ENCODE data around the gene COPA.
A peak's percentile ranks its signal among the peaks of the same experiment; 100 is the strongest.

The COPA gene

DNA sequence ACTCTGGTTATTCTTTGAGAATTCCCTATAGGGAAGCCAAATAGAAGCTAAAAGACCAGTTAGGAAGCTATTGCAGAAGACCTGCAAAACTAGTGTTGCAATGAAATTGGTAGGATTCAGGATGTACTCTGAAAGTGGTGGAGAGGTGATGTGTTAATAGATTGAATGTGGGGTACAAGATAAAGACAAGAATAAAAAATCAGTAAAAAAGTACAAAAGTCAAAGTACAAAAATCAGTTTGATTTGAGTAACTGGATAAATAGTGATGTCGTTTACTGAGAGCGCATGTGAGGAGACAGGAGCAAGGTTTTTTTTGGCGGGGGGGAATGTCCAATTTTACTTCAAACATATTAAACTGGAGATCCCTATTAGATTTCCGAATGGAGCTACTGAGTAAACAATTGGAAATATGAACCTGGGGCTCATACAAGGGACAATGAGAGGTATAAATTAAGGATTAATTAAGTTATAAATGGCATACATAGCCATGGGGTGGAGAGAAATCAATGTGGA, 78.2 kb downstream of the COPA start:
- DNase-seq (ENCODE audit: low read depth) = no peak

DNA sequence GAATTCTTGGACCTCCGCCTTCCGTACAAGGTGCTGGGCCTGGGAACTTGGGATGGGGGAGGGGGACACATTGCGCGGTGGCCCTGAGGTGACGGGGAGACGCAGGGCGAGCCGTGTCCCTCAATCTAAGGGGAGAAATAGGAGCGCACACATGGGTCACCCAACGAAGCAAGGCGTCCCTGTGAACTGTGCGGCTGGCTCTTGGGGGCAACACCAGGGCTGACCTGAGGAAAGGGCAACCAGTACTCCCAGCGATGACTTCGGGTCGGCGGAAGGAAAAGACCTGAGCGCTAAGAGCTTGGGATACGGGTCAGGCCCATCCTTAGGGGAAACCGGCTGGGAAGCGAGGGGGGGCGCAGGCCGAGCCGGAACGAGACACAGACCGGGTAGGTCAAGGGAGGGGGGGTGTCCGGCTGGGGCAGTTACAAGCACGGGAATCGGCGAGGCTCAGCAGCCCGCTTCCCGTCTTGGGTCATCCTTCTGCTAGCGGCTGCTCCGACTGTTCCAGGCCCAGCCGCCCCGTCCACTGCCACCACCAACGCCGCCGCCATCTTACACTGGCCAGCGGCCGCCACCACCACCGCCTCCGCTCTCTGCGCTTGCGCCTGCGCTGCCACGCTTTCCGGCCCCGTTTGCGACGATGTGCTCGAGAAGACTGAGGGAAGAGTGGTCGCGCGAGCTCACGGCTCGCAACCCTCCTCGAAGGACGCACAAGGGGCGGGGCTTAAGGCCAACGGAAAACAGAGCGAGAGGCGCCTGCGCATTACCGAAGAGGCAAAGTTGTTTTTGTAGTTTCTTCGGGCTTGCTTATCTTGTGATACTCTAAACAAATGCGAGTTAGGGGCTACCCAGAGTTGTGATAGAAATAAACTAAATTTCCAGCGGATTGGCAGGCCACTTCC, 80.9 kb downstream of the COPA start, which contains the start of gene DCAF8:
Gene DCAF8 (minus strand): TSS at position 657 of the 902 bp plus-strand sequence. CDS start 18,541 bp downstream, outside the sequence.
- peak; percentile 97 for DNase-seq (ENCODE audit: low read depth)

DNA sequence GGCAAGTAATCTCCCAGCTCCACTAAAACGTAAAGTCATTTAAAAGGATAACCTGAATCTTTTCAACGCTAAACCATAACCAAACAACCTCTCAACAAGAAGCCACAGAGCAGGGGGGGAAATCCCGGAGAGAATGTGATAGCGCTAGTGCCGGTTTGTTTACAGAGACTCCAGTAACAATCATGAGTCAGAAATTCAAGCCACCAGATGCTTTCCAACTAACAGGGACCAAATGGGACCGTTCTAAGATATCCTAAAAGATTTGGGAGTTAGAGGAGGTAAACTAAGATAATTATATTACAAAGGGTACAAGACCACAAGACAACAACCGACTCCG, 81.5 kb downstream of the COPA start:
- peak; percentile 69 for DNase-seq (ENCODE audit: low read depth)

DNA sequence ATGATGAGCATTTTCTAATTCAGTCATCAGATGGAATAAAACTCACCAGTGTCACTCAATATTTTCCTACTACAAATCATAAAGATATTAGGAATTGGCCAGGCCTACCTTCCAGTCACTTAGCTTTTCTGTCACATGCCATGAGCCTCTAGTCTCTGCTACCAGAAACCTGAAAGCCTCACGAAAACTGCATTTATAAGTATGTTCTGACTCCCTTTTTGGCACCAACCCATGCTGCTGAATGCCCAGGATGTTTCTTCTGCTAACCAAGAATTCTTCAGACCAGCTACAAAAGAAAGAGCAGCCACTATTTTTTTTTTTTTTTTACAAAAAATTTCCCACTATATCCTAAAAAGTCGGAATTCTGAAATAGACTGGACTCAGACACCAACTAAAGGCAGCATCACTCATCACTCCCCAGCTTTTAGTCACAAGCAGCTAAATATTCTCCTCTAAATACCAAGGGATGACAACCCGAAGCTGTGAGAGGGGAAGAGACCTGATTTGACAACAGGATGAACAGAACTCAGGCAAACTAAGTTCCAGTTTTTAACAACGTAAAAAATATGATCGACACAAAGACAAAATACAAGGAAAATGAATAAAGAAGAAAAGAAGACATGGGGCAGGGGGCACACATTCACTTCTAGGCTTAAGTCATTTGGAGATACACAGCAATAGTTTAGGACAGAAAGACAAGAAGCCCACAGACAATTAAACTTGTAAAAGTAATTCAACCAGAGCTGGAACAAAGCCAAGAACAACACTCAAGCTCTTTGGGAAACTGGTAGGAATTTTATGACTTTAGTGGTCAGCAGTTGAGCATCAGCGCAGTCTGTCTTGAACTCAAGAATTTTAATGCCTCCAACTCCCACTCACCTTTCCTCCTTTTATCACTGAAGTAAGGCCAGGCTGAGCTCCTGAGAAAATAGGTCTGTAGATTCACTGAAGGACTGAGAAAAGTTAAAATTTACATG, 82.4 kb downstream of the COPA start:
- DNase-seq (ENCODE audit: low read depth) = no peak

DNA sequence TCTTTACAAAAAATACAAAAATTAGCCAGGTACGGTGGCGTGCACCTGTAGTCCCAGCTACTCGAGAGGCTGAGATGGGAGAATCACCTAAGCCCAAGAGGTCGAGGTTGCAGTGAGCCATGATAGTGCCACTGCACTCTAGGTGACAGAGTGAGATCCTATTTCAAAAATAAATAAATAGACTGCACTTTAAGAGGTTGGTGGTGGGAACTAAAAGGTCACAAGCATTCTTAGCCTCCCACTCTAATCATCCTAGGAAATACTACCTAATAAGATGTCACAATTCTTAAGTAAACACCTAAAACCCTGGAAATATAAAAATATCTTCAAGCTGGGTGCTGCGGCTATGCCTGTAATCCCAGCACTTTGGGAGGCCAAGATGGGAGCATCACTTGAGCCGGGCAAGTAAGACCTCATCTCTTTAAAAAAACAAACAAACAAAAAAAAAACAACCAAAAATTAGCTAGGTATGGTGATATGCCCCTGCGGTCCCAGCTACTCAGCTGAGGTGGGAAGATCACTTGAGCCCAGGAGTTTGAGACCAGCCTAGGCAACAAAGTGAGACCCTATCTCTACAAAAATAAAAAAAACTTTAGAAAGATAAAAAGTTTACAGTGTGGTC, 84.8 kb downstream of the COPA start:
- DNase-seq (ENCODE audit: low read depth) = no peak

DNA sequence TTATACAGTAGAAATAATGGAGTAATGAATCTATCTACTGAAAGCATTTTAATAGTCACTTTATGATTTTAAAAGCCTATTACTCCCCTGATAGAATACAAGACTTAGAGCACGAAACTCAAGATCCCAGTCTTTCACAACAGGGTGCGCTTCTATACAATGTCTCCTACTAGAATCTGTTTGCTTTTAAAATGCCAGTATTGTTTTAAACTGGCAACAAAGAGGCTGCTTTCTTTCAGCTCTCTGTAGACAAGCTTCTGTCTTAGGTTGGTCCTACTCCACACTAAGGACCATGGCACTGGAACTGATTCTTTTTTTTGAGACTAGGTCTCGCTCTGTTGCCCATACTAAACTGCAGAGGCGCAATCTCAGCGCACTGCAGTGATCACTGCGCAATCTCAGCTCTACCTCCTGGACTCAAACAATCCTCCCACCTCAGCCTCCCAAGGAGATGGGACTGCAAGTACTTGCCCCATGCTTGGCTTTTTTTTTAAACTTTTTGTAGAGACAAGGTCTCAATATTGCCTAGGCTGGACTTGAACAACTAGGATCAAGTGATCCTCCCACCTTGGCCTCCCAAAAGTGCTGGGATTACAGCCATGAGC, 85.5 kb downstream of the COPA start:
- DNase-seq (ENCODE audit: low read depth) = no peak

DNA sequence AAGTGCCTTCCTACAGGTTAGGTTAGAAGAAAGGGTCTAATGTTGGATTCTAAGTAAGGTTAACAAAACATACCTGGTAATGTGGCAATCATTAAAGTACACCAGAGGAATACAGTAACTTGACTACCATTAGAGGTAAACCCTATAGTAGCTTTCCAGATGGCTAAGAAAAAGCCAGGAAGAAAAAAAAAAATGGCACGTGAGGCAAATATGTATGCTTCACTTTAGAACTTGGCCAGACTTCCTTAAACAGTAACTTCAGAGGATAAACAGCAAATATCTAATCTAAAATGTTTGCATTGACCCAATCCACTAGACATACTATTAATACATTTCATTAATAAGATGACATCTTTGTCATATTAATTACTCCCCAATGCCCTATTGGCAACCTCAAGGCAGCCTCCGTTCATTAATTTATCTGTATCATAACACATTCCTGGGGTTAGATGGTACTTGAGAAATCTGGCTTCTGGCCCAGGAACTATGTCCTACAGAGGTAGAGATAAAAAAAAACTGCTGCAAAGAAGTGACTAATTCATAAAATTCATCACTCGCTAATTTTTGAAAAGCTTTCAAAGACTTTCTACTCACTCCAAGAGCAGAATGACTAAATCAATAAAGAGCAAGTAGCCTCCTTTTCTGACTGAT, 86.5 kb downstream of the COPA start:
- no peak for DNase-seq (ENCODE audit: low read depth)

DNA sequence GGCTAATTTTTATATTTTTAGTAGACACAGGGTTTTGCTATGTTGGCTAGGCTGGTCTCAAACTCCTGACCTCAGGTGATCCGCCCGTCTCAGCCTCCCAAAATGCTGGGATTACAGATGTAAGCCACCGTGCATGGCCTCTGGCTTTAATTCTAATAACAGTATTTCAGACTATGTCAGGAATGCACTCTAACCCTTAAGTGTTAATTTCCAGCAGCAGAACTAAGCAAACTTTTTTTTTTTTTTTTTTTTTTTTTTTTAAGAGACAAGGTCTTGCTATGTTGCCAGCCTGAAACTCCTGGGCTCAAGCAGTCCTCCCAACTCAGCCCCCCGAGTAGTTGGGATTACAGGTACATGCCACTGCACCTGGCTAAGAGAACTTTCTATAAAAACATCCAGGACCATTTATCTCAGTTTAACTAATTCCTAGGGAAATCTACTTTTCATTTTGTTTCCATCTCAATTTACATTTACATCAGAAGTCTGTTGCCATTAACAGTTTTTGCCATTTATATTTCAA, 87.2 kb downstream of the COPA start:
- no peak for DNase-seq (ENCODE audit: low read depth)

DNA sequence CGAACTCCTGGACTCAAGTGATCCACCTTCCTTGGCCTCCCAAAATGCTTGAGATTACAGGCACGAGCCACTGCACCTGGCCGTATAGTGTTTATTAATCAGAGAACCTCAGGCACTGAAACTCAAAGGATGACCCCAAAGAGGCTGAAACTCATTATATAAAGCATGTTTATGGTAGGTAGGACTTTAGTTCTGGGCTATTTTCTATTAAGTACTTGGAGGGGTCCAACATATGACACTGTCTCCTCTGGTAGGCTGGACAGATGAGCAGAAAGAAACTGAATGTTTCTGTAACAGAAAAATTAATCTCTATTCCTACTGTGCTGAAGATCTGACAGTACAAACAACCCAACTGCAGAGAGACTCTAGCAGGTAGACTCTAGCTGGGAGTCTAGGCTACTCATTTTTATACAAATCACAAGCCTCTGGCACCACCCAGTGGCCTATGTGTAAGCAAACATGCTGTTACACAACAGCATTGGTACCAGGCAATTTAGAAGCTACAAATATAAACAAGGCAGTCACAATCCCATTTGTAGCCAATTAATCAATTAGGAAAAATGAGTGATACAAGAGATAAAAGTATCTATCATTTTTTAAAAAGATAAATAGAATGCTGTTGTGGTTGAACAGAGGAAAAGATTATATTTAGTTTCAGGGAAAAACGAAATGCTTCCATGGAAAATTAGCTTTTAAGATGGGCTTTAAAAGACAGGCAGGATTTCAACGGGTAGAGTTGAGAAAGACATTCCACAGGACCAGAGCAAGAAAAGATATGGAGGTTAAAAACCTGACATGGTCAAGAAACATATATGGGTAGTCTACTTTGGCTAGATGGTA, 91.1 kb downstream of the COPA start:
- peak; percentile 26 for DNase-seq (ENCODE audit: low read depth)

DNA sequence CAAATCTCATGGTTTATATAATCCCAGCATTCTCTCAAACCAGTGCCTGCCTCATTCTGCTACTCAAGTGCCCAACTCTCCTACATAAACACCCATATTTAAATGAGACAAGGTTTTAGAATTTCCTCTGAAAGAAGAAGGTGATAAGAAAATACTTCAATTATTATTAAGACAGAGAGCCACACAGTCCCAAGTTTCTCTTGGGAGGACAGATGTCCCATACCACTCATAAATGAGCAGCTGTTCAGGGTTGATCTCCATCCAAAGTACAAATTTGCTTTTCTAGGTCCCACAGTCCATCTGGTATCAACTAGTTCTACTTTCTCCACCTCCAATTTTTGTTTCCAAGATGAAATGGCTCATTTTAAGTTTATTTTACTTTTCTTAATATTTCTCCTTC, 92.0 kb downstream of the COPA start:
- DNase-seq (ENCODE audit: low read depth) = no peak

DNA sequence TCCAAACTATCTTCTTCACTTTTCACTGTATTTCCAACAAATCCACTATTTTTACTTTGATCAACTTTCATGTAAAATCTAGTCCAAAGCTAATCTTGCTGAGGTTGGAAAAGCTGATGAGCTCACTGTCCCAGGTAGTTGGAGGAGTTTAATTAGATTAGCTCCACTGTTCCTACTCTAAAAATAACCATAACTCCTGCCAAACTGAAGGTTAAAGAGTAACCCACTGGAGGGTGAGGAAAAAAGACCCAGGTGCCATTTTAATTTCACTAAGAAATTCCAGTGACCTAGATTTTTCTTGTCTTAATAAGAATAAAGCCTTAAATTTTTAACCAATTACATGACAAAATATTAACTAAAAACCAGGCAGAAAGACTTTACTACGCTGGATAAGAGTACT, 96.0 kb downstream of the COPA start:
- DNase-seq (ENCODE audit: low read depth) = no peak

DNA sequence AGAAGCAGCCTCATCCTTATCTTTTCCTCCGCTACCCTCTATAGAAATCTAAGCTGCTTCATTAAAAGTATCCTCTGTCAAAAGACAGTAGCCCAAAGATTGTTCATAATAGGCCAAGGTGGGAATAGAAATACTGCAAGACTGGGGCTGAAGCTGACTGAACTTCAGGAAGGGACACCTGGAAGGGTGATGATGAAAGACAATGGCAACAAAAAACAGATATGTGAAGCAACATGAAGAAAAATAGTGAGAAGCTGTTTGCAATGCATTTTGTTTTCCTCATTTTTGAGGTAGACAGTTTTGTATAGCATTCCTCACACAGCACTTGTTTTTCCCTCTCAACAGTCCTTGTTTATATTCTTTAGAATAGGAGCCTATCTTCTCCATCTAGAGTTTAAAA, 97.6 kb downstream of the COPA start:
- no peak for DNase-seq (ENCODE audit: low read depth)

DNA sequence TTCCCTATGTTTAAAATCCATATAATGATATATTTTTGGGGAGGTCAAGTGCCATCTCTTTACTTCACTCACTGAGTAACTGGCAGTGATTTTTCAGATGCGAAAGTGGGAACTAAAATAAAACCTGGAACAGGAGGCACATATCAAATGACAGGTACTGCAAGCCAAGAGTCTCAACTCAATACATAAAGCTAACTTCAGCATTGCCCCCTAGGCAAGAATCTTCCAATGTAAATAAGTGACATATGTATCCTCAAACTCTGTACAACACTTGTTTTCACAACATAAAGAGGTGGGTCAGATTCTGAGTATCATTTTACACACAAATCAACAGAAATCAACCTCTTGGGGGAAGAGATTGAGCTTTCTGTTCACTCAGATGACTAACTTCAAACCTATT, 98.8 kb downstream of the COPA start:
- DNase-seq (ENCODE audit: low read depth) = no peak

DNA sequence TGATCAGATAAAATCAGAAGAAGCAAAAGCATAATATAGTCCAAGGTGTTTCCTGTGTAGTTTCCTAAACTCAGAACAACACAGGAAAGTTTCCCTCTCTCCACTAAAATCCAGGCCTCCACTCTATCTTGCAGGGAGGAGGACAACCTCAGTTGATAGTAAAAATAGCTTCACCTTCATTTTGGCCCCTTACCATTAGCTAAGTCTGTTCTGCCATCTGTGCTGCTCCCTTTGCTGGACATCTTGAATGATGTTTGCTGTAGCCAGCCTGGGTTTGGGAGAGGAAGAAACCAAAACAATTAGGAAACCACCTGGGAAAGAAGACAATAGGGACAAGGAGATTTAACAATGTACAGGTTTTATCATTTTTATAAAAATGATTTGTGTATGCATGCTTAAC, 99.3 kb downstream of the COPA start:
- DNase-seq (ENCODE audit: low read depth) = no peak

DNA sequence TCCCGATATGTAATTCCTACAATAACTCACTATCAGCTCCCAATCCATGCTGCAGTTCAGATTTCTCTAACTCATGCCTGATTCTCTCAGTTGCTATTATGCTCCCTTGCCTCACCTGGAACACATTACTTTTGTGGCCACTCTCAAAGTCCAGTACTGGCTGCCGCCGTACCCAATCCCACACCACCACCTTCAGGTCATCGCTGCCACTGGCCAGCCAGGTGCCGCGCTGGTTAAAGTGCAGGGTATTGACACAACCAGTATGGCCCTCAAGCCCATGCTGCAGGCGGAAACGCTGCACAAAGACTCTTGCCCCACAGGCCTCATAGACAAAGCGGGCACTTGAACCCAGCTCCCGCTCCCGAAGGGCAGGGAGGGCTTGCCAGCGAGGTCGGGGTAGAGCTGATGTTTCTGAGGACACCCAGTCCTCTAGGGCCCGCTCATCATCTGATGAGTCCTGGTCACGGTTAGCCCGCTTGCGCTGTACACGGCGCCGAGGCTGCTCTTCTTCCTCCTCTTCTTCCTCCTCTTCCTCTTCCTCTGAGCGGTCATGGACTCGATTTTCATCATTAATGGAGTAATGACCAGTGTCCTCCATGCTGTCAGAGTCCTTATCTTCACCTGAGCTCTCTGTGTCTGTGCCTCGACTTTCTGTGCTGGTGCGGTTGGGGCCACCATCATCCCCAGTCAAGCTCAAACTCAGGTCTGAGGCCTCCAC, 103.3 kb downstream of the COPA start:
- DNase-seq (ENCODE audit: low read depth) = no peak

All from activated gamma-delta T cell treated with anti-CD3 and anti-CD28 coated beads, Interleukin-2, amount 50 U/mL, for 16 hours (primary cell).